Measurements from ENCODE around the gene PSENEN.

PSENEN gene

GRCh38 chr19:35773020-35773806, 27.8 kb downstream of the PSENEN start:
- no peak for DNase-seq (ENCODE audit: low spot score)

- DNase-seq (ENCODE audit: low spot score), result no peak
These were observed 29.0 kb downstream of the PSENEN start for GRCh38 chr19:35774274-35775045.

DNA sequence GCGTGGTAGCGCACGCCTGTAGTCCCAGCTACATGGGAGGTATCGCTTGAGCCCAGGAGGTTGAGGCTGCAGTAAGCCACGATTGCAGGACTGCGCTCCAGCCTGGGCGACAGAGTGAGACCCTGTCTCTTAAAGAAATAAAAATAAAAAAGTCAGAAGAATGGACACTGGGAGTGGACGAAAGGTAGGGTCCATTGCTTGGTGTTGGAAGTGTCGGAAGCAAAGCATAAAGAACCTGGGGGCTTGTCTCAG, 29.5 kb downstream of the PSENEN start:
- no peak for DNase-seq (ENCODE audit: low spot score)

DNA sequence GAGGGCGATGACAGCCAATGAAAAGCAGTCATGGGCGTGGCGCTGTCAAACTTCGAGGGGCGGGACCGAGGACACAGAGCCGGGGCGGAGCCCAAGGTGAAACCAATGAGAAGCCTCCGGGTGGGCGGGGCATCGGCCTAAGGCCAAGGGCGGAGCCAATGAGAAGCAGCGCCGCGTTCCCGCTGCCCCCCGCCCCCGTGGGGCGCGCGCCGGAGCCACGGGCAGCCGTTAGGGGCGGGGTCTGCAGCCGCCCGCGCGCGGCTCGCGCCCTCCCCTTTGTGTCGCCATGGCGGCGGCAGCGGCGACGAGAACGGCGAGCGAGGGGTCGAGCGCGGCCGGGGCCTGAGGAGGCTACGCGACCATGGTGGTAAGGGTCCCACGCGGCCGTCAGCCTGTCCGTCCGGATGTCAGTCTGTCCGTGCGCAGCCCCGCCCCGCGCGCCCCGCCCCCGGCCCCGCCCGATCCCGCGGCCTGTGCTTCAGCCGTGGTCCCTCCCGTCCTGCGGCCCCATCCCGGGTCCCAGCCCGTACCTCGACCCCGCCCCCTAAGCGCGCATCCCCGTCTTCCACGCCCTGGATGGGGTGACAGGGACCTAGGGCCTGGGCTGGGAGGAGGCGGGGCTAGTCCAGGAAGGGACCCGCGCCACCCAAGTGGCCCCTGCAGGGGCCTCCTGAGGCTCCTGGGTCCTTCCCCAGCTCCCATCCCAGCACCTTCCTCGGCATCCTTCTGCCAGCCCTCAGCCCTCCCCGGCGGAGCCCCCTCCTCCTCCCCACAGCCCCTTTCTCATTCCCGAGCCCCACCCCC, 30.0 kb downstream of the PSENEN start, which contains the start of gene ARHGAP33:
Gene ARHGAP33, plus strand, starts transcription at position 267 of the 804 bp plus-strand sequence. Its CDS starts 95 bp downstream, at position 362.
- peak; percentile 96 for DNase-seq (ENCODE audit: low spot score)

DNA sequence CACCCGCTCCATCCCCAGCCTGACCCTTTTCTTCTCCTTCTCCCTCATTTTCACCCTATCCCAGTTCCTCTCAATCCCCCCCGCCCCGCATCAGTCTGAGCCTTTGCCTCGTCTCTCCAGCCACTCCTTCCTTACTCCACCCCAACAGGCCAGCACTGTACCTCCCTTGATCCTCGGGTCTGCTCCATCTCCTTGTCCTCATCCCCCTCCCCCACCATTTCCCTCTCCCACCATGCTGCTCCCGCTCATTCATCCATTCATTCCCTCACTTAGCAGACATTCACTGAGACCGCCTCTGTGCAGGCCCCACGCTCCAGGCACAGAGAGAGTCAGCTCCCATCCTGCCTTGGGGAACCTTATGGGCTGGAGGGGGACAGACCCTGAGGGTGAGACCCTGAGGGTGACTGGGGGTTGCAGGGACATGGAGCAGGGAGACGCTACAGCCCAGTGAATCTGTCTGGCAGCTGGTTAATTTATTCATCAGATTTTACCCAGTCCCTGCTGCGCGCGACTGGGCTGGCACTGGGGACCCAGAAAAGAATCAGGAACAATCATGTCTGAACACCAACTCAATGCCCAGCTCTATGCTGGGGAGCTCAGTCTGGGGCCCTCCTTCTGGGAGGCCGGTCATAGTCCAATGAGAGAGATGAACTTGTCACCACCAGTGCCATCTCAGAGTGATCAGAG, 30.8 kb downstream of the PSENEN start:
- DNase-seq (ENCODE audit: low spot score), result no peak

GRCh38 chr19:35777086-35777841, 31.8 kb downstream of the PSENEN start:
- DNase-seq (ENCODE audit: low spot score), result peak; percentile 44

DNA sequence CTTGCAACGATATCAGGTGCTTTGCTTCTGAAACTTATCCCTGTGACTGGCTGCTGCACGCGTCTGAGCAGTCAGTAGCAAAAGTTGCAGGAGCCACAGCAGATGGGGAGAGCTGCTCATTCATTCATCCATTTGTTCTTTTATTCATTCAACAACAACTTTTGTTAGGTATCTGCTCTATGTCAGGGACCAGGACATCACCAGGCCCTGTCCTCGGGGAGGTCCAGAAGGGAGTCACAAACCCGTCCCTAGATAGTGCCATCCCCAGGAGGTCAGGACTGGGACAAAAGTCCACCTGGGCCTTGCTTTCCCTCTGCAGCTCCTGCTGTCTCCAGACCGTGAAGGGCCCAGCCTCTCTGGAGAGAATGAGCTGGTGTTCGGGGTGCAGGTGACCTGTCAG, 32.5 kb downstream of the PSENEN start:
- DNase-seq (ENCODE audit: low spot score), result no peak

DNA sequence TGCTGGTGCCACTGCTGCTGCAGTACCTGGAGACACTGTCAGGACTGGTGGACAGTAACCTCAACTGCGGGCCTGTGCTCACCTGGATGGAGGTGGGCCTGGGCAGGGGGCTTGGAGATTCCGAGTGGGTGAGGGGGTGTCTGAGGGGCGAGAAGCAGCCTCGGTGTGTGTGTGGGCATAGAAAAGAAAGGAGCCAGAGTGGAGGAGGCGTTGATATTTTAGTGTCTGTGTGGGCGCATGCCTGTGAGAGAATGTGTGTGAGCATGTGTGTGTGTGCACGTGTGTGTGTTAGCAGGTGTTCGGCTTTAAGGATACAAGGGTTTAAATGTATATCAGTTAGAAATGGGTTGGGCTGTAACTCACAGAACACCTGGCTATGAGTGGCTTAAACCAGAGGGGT, 33.6 kb downstream of the PSENEN start:
- DNase-seq (ENCODE audit: low spot score), result no peak

DNA sequence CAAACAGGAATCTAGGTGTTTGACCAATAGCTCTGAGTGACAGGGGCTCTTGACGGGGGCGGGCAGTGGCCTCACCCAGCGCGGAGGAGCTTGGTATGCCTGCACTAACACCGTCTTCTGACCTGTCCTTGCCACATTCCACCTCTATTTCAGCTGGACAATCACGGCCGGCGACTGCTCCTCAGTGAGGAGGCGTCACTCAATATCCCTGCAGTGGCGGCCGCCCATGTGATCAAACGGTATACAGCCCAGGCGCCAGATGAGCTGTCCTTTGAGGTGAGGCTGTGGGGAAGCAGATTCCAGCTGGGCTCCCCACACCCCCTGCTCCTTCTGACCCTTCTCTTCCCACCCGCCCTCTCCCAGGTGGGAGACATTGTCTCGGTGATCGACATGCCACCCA, 34.6 kb downstream of the PSENEN start:
- no peak for DNase-seq (ENCODE audit: low spot score)

DNA sequence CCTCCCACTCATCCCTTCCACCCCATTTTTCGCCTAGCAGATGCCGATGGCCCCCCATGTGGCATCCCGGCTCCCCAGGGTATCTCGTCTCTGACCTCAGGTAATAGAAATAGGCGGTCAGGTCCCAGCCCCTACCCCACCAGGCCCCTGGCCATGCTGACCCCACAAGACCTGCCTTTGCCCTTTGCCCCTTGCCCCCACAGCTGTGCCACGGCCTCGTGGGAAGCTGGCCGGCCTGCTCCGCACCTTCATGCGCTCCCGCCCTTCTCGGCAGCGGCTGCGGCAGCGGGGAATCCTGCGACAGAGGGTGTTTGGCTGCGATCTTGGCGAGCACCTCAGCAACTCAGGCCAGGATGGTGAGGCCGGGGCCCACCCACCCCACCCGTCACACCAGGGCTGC, 35.3 kb downstream of the PSENEN start:
- no peak for DNase-seq (ENCODE audit: low spot score)

DNA sequence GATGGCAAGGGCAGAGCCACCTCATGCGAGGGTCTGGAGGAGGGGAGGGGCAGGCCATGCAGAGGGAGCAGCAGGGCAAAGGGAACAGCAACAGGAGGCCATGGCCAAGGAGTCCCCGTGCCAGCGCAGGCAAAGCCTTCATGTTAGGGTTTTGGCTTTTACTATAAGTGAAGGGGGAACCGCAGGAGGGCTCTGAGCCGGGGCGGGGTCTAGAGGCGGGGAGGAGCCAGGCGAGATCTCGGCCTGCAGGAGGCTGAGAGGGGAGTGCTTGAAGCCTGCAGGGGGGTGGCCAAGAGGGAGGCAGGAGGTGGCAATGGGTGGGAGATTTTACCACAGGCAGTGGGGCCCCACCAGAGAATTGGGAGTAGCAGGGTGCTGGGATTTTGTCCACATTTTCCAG, 36.2 kb downstream of the PSENEN start:
- DNase-seq (ENCODE audit: low spot score), result no peak

DNA sequence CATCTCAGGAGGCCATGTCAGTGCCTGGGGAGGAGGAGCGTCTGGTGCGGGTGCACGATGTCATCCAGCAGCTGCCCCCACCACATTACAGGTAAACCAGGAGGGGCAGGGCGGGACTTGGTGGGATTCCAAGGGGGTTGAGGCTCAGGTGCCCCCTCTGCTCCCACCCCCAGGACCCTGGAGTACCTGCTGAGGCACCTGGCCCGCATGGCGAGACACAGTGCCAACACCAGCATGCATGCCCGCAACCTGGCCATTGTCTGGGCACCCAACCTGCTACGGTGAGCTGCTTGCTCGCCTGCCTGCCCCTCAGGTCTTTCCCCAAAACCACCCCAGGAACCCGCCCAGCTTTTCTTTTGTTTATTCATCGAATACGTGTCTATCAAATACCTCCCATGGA, 37.1 kb downstream of the PSENEN start:
- DNase-seq (ENCODE audit: low spot score), result no peak

GRCh38 chr19:35783469-35784434, 38.3 kb downstream of the PSENEN start:
- DNase-seq (ENCODE audit: low spot score), result no peak

GRCh38 chr19:35784503-35785338, 39.3 kb downstream of the PSENEN start:
- no peak for DNase-seq (ENCODE audit: low spot score)

DNA sequence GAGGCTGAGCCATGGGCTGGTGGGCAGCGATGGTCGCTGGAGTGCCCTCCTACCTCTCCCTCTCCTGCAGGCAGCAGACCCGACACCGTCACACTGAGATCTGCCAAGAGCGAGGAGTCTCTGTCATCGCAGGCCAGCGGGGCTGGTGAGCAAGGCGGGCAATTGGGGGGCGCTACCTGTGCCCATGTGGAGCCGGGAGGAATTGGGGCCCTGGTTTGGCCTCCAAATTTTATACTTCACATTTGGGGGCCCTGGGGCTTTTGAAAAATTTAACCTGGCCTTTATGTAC, 39.8 kb downstream of the PSENEN start:
- DNase-seq (ENCODE audit: low spot score), result no peak

DNA sequence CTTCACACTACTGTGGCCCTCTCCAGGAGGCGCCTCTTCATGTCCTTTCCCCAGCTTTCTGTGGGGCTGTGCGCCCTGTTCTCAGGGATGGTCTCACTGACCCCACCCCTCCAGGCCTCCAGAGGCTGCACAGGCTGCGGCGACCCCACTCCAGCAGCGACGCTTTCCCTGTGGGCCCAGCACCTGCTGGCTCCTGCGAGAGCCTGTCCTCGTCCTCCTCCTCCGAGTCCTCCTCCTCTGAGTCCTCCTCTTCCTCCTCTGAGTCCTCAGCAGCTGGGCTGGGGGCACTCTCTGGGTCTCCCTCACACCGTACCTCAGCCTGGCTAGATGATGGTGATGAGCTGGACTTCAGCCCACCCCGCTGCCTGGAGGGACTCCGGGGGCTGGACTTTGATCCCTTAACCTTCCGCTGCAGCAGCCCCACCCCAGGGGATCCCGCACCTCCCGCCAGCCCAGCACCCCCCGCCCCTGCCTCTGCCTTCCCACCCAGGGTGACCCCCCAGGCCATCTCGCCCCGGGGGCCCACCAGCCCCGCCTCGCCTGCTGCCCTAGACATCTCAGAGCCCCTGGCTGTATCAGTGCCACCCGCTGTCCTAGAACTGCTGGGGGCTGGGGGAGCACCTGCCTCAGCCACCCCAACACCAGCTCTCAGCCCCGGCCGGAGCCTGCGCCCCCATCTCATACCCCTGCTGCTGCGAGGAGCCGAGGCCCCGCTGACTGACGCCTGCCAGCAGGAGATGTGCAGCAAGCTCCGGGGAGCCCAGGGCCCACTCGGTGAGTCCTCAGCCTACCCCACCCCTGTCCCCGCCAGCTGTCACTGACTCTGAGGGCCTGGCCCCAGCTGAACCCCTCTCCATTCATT, 41.1 kb downstream of the PSENEN start:
- no peak for DNase-seq (ENCODE audit: low spot score)

GRCh38 chr19:35787227-35787799, 41.9 kb downstream of the PSENEN start:
- no peak for DNase-seq (ENCODE audit: low spot score)
